HEK293 (cell line): ENCODE results near the gene TPRN.
A peak's percentile ranks its signal among the peaks of the same experiment; 100 is the strongest.

ENCODE experiments used
- CTCF ChIA-PET: fragments of 350-600 bp; formaldehyde crosslinking; extraction: SDS; loops from one replicate; lab custom pipeline; 2021; ENCODE audit warnings: antibody characterized with exemption; lab: Yijun Ruan, JAX
- POLR2A ChIA-PET: fragments of 300-600 bp; formaldehyde crosslinking; extraction: SDS; loops from one replicate; lab custom pipeline; 2020; ENCODE audit warnings: antibody characterized with exemption, inconsistent platforms; lab: Yijun Ruan, JAX
- H3K27ac ChIP-seq: fragments of 200-500 bp; sonication (Bioruptor generic); 2 replicates; pipeline ENCODE4 v1.5.1; 2014; ENCODE audit warnings: low read depth, low read length, control low read depth, inconsistent platforms; ENCODE audit errors: extremely low read depth
- H3K36me3 ChIP-seq, 2 experiments: fragments of 200-500 bp in 1 of 2; sonication (Bioruptor generic) in 1 of 2; 1 replicate in 1 of 2; 2 replicates in 1 of 2; pipeline ENCODE4 v1.5.1; 2014 to 2017; ENCODE audit warnings: inconsistent platforms in 2 of 2, low read length in 2 of 2; ENCODE audit not compliant: control insufficient read depth in 2 of 2, insufficient read depth in 1 of 2
- H3K4me1 ChIP-seq: fragments of 200-500 bp; sonication (Bioruptor generic); 2 replicates; pipeline ENCODE4 v1.5.1; 2014; ENCODE audit warnings: mild to moderate bottlenecking, low read length, inconsistent platforms; ENCODE audit not compliant: control insufficient read depth, insufficient read depth
- H3K4me3 ChIP-seq: 2 replicates; pipeline ENCODE4 v1.5.1; 2011; ENCODE audit warnings: low read depth, mild to moderate bottlenecking, control low read depth, low read length, moderate library complexity
- H3K9me3 ChIP-seq: fragments of 200-500 bp; sonication (Bioruptor generic); 2 replicates; pipeline ENCODE4 v1.5.1; 2014; ENCODE audit warnings: low read depth, low read length, inconsistent platforms; ENCODE audit not compliant: control insufficient read depth, insufficient read depth
- GLI4 ChIP-seq: fragments of 450-650 bp; formaldehyde crosslinking; IDR thresholded peaks from 2 replicates; pipeline ENCODE4 v1.5.1; 2016; ENCODE audit warnings: missing biosample characterization, missing genetic modification characterization
- GLIS1 ChIP-seq: fragments of 450-650 bp; formaldehyde crosslinking; IDR thresholded peaks from 2 replicates; pipeline ENCODE4 v1.5.1; 2016; ENCODE audit warnings: missing biosample characterization, missing genetic modification characterization
- GLIS2 ChIP-seq: fragments of 450-650 bp; formaldehyde crosslinking; IDR thresholded peaks from 2 replicates; pipeline ENCODE4 v1.5.1; 2016; ENCODE audit warnings: missing biosample characterization, missing genetic modification characterization
- INSM2 ChIP-seq: fragments of 450-650 bp; formaldehyde crosslinking; IDR thresholded peaks from 2 replicates; pipeline ENCODE4 v1.5.1; 2016; ENCODE audit warnings: missing biosample characterization, missing genetic modification characterization
- MEIS1 ChIP-seq: sonication (generic); formaldehyde crosslinking; IDR thresholded peaks from 2 replicates; pipeline ENCODE4 v1.8.1; 2022; ENCODE audit warnings: missing genetic modification reagents, mild to moderate bottlenecking, borderline replicate concordance
- SCRT2 ChIP-seq: fragments of 450-650 bp; formaldehyde crosslinking; IDR thresholded peaks from 2 replicates; pipeline ENCODE4 v1.5.1; 2016; ENCODE audit warnings: missing biosample characterization, missing genetic modification characterization
- ZBTB20 ChIP-seq: fragments of 450-650 bp; formaldehyde crosslinking; IDR thresholded peaks from 2 replicates; pipeline ENCODE4 v1.5.1; 2016; ENCODE audit warnings: missing biosample characterization, missing genetic modification characterization
- ZBTB44 ChIP-seq: fragments of 450-650 bp; IDR thresholded peaks from 2 replicates; pipeline ENCODE4 v1.5.1; 2018; ENCODE audit warnings: missing biosample characterization, mild to moderate bottlenecking, missing genetic modification characterization
- ZEB2 ChIP-seq: fragments of 450-650 bp; formaldehyde crosslinking; IDR thresholded peaks from 2 replicates; pipeline ENCODE4 v1.5.1; 2016; ENCODE audit warnings: missing biosample characterization, missing genetic modification characterization
- ZNF10 ChIP-seq: fragments of 450-650 bp; formaldehyde crosslinking; IDR thresholded peaks from 2 replicates; pipeline ENCODE4 v1.5.1; 2017; ENCODE audit warnings: missing biosample characterization, missing genetic modification characterization
- ZNF138 ChIP-seq: fragments of 450-650 bp; formaldehyde crosslinking; IDR thresholded peaks from 2 replicates; pipeline ENCODE4 v1.5.1; 2016; ENCODE audit warnings: missing biosample characterization, missing genetic modification characterization, borderline replicate concordance
- ZNF157 ChIP-seq: fragments of 450-650 bp; formaldehyde crosslinking; IDR thresholded peaks from 2 replicates; pipeline ENCODE4 v1.5.1; 2016; ENCODE audit warnings: missing biosample characterization, missing genetic modification characterization
- ZNF202 ChIP-seq: fragments of 450-650 bp; formaldehyde crosslinking; IDR thresholded peaks from 2 replicates; pipeline ENCODE4 v1.5.1; 2016; ENCODE audit warnings: missing biosample characterization, missing genetic modification characterization, borderline replicate concordance
- ZNF248 ChIP-seq: fragments of 450-650 bp; formaldehyde crosslinking; IDR thresholded peaks from 2 replicates; pipeline ENCODE4 v1.5.1; 2017; ENCODE audit warnings: missing biosample characterization, missing genetic modification characterization
- ZNF26 ChIP-seq: fragments of 450-650 bp; formaldehyde crosslinking; IDR thresholded peaks from 2 replicates; pipeline ENCODE4 v1.5.1; 2016; ENCODE audit warnings: missing biosample characterization, missing genetic modification characterization
- ZNF341 ChIP-seq: fragments of 450-650 bp; formaldehyde crosslinking; IDR thresholded peaks from 2 replicates; pipeline ENCODE4; 2016; ENCODE audit warnings: low read depth, missing biosample characterization, missing genetic modification characterization
- ZNF426 ChIP-seq: fragments of 450-650 bp; formaldehyde crosslinking; IDR thresholded peaks from 2 replicates; pipeline ENCODE4 v1.5.1; 2017; ENCODE audit warnings: missing biosample characterization, missing genetic modification characterization, mild to moderate bottlenecking, inconsistent platforms, moderate library complexity
- ZNF433 ChIP-seq: fragments of 450-650 bp; formaldehyde crosslinking; IDR thresholded peaks from 2 replicates; pipeline ENCODE4 v1.5.1; 2016; ENCODE audit warnings: missing biosample characterization, missing genetic modification characterization, low read depth
- ZNF48 ChIP-seq: fragments of 450-650 bp; formaldehyde crosslinking; IDR thresholded peaks from 2 replicates; pipeline ENCODE4 v1.5.1; 2016; ENCODE audit warnings: missing biosample characterization, missing genetic modification characterization
- ZNF514 ChIP-seq: fragments of 450-650 bp; formaldehyde crosslinking; IDR thresholded peaks from 2 replicates; pipeline ENCODE4 v1.5.1; 2016; ENCODE audit warnings: missing biosample characterization, missing genetic modification characterization
- ZNF529 ChIP-seq: fragments of 450-650 bp; formaldehyde crosslinking; IDR thresholded peaks from 2 replicates; pipeline ENCODE4 v1.5.1; 2017; ENCODE audit warnings: missing genetic modification characterization, missing biosample characterization; ENCODE audit not compliant: insufficient replicate concordance
- ZNF664 ChIP-seq: fragments of 450-650 bp; formaldehyde crosslinking; IDR thresholded peaks from 2 replicates; pipeline ENCODE4 v1.5.1; 2016; ENCODE audit warnings: missing biosample characterization, missing genetic modification characterization
- TF ChIP-seq, protein P1 (sequence below): fragments of 450-650 bp; formaldehyde crosslinking; IDR thresholded peaks from 2 replicates; pipeline ENCODE4 v1.5.1; 2016; ENCODE audit warnings: missing biosample characterization, missing genetic modification characterization
- TF ChIP-seq, protein P2 (sequence below): fragments of 450-650 bp; formaldehyde crosslinking; IDR thresholded peaks from 2 replicates; pipeline ENCODE4 v1.5.1; 2016; ENCODE audit warnings: missing biosample characterization, missing genetic modification characterization

Gene TPRN

GRCh38 chr9:137189297-137190295 is 10.9 kb downstream of the TPRN start (continued):
- no peak for TF ChIP-seq GLIS1 (tag by site-specific recombination)
- TF ChIP-seq, protein P1, sequence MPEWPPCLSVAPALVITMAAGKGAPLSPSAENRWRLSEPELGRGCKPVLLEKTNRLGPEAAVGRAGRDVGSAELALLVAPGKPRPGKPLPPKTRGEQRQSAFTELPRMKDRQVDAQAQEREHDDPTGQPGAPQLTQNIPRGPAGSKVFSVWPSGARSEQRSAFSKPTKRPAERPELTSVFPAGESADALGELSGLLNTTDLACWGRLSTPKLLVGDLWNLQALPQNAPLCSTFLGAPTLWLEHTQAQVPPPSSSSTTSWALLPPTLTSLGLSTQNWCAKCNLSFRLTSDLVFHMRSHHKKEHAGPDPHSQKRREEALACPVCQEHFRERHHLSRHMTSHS (tag by site-specific recombination): no peak
- TF ChIP-seq GLI4 (tag by site-specific recombination): no peak
- no peak for TF ChIP-seq ZNF426
- no peak for TF ChIP-seq ZNF26 (tag by site-specific recombination)
- TF ChIP-seq ZEB2 (tag by site-specific recombination): 0 out of 2 replicates have a peak, but pooled peaks have one; percentile 3
- TF ChIP-seq ZNF433: no peak
- TF ChIP-seq ZNF248 (tag by site-specific recombination): no peak
- TF ChIP-seq SCRT2: peak; percentile 55; the same call in 1 of the 2 replicates
- TF ChIP-seq GLIS2: peak; percentile 53
- no peak for TF ChIP-seq ZNF202 (tag by site-specific recombination)
- TF ChIP-seq, protein P2, sequence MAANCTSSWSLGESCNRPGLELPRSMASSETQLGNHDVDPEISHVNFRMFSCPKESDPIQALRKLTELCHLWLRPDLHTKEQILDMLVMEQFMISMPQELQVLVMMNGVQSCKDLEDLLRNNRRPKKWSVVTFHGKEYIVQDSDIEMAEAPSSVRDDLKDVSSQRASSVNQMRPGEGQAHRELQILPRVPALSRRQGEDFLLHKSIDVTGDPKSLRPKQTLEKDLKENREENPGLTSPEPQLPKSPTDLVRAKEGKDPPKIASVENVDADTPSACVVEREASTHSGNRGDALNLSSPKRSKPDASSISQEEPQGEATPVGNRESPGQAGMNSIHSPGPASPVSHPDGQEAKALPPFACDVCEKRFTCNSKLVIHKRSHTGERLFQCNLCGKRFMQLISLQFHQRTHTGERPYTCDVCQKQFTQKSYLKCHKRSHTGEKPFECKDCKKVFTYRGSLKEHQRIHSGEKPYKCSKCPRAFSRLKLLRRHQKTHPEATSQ (tag by site-specific recombination): no peak
- TF ChIP-seq ZNF10 (tag by site-specific recombination): no peak
- TF ChIP-seq ZNF514 (tag by site-specific recombination): no peak
- TF ChIP-seq, all 188 proteins: peak for 9

DNA sequence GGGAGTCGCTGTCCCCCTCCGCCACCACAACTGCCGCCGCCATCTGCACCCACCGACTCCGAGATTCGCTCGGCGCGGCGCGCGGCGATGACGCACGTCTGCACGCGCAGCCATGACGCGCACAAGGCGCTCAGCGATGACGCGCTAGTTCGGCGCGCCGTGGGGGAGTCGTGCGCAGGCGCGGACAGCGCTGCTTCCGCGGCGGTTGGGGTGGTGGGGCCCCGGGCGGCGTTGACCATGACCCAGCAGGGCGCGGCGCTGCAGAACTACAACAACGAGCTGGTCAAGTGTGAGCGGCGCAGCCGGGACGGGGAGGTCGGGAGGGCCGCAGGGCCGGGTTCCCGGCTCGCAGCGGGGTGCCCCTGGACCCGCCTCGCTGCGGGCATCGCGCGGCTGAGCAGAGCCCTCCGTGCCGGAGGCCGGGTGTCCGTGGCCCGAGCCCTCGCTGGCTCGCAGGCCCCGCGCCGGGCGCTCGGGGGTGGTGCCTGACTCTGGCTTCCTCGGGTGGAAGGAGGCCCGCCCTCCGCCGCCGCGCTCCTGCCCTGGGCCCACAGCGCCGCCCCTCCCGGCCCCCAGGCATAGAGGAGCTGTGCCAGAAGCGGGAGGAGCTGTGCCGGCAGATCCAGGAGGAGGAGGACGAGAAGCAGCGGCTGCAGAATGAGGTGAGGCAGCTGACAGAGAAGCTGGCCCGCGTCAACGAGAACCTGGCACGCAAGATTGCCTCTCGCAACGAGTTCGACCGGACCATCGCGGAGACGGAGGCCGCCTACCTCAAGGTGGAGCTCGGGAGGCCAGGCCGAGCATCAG is 11.8 kb downstream of the TPRN start, which contains the start of the genes ANAPC2 and SSNA1:
TSS of gene ANAPC2 (minus strand) at position 71 of the 807 bp plus-strand sequence. CDS start at position 43, 28 bp downstream.
TSS of gene SSNA1 (plus strand) at position 187 of the 807 bp plus-strand sequence. CDS start at position 238, 51 bp downstream.
- no peaks in the 10 kb centered on the region for H3K9me3 ChIP-seq
- peaks cover 11% of the 10 kb centered on the region for H3K4me1 ChIP-seq
- ChIA-PET POLR2A (interaction anchor here (0.5 to 7.1 kb wide), 28 partner anchors 10 to 416 kb away, joined by 3 to 178 read pairs (median 5); partner anchors contain the start of genes LRRC26, MAN1B1, MRPL41 and NDOR1), CTCF (interaction anchor here (0.7 to 3.5 kb wide), 12 partner anchors 9 to 342 kb away, joined by 3 to 22 read pairs (median 4); partner anchors contain the start of genes RNF224 and TPRN)
- H3K4me3 ChIP-seq: peak within 1 kb of the TSS; percentile 92
- H3K36me3 ChIP-seq: peaks cover 0 to 69% of the 10 kb centered on the region in 2 experiments; a peak in 1 of 3 replicates
- peak within 1 kb of the TSS; percentile 92 for H3K27ac ChIP-seq
- TF ChIP-seq ZBTB44 (peak; percentile 23; the same call in 1 of the 2 replicates), ZNF664 (no peak), INSM2 (peak; percentile 92), ZNF138 (tag by site-specific recombination) (no peak), ZNF529 (no peak), MEIS1 (CRISPR knock-in tag) (no peak), ZNF48 (tag by site-specific recombination) (no peak), ZNF341 (tag by site-specific recombination) (peak; percentile 99), ZBTB20 (tag by site-specific recombination) (peak; percentile 94), ZNF157 (no peak)
